Astrocyte of the spinal cord (primary cell): ENCODE data around the gene ULK3.

Experiments
- DNase-seq: peaks from one replicate; pipeline ENCODE4 v3.0.0; 2011; ENCODE audit warnings: low read depth, low spot score
- H3K4me3 ChIP-seq: 2 replicates; pipeline ENCODE4 v1.5.1; 2011; ENCODE audit warnings: low read depth, mild to moderate bottlenecking, low read length, moderate library complexity
- in situ Hi-C: cut with HindIII; loops from 2 replicates; pipeline ENCODE4 v1.10.0; 2017; ENCODE audit warnings: low sequenced_read_pairs
- TF ChIP-seq, protein P1 (sequence below): IDR thresholded peaks from 2 replicates; pipeline ENCODE4 v1.5.1; 2012; ENCODE audit warnings: low read depth, mild to moderate bottlenecking, low read length, inconsistent platforms

Gene ULK3

DNA sequence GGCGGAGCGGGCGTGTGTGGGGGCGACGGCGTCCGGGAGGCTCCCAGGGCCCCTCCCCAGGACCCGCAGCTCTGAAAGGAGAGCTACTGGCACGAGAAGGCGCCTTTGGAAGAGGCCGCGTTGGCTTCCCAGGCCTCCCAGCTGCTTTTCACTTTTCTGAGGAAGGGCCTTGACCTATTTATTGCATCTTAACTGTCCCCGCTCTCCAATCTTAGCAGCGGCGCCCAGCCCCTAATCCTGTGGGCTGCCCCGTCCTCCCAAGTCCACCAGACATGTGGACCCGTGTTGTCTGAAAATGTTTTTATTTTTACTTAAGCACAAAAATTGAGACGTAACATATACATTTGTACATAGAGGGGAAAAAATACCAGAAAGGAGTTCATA lies 481 bp upstream of the ULK3 start:
- no peak for DNase-seq
- peak overlapping the region; percentile 88 for H3K4me3 ChIP-seq
- TF ChIP-seq, protein P1, sequence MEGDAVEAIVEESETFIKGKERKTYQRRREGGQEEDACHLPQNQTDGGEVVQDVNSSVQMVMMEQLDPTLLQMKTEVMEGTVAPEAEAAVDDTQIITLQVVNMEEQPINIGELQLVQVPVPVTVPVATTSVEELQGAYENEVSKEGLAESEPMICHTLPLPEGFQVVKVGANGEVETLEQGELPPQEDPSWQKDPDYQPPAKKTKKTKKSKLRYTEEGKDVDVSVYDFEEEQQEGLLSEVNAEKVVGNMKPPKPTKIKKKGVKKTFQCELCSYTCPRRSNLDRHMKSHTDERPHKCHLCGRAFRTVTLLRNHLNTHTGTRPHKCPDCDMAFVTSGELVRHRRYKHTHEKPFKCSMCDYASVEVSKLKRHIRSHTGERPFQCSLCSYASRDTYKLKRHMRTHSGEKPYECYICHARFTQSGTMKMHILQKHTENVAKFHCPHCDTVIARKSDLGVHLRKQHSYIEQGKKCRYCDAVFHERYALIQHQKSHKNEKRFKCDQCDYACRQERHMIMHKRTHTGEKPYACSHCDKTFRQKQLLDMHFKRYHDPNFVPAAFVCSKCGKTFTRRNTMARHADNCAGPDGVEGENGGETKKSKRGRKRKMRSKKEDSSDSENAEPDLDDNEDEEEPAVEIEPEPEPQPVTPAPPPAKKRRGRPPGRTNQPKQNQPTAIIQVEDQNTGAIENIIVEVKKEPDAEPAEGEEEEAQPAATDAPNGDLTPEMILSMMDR: no peak
- in situ Hi-C loops: no loop called here

DNA sequence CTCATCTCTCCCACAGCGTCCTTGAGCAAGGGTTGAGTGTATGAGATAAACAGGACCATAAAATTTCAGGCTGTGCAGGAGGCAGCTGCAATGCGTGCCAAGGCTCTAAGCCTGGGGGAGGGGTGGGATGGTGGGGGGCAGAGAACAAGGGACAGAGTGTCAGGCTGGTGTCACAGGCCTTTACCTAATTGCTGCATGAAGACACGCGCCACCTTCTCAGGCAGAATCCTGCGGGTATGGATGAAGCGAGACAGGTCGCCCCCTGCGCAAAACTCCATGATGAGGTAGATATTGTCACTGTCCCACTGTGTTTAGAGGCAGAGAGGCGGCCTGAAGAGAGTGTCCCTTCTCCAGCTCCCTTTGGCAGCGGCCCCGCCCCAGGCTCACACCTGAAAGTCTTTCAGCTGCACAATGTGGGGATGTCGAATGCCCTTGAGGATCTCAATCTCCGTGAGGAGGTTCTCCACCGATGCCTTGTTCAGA lies 1.0 kb downstream of the ULK3 start:
- H3K4me3 ChIP-seq: peak overlapping the region; percentile 88
- DNase-seq: no peak
- in situ Hi-C loops: no loop called here
- TF ChIP-seq, protein P1: no peak

DNA sequence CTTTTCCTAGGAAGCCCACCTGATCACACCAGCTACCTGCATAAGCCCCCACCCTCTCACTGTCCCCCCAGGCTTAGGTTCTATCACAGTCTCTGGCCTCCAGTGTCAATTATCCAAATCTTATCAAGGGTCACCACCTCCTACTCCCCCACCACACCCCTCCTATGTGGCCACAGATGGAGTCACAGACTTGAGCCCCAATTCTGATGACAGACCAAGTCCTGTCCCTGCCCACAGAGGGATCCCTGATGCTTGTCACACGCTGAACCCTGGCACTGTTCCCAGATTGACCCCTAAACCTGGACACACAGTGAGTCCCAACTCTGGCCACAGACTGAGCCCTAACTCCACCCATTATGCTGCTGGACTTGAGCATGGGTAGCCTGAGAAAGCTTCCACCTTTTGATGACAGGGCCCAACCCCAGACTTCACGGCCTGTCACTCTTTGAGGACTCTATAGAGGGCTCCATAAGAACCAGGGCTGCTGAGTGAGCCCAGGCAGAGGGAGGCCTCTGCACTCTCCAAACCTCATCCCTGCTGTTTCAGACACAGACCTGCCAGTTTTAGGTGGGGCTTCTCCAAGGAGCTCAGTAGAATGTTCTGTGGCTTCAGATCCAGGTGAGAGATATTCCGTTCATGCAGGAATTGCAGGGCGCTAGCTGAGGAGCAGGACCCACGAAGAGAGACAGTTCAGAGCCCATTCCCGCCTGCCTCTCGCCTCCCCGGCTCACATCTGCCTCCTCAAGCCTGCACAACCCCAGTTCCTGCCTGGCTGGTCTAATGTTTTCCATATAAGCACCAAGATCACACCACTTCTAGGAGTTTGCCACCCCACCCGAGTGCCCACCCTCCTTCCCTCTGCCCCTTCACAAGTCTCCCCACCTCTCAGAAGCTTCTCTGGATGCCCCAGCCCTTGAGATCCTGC lies 1.8 kb downstream of the ULK3 start:
- in situ Hi-C loops: no loop called here
- no peak overlapping the region for H3K4me3 ChIP-seq
- TF ChIP-seq, protein P1: no peak
- no peak for DNase-seq

DNA sequence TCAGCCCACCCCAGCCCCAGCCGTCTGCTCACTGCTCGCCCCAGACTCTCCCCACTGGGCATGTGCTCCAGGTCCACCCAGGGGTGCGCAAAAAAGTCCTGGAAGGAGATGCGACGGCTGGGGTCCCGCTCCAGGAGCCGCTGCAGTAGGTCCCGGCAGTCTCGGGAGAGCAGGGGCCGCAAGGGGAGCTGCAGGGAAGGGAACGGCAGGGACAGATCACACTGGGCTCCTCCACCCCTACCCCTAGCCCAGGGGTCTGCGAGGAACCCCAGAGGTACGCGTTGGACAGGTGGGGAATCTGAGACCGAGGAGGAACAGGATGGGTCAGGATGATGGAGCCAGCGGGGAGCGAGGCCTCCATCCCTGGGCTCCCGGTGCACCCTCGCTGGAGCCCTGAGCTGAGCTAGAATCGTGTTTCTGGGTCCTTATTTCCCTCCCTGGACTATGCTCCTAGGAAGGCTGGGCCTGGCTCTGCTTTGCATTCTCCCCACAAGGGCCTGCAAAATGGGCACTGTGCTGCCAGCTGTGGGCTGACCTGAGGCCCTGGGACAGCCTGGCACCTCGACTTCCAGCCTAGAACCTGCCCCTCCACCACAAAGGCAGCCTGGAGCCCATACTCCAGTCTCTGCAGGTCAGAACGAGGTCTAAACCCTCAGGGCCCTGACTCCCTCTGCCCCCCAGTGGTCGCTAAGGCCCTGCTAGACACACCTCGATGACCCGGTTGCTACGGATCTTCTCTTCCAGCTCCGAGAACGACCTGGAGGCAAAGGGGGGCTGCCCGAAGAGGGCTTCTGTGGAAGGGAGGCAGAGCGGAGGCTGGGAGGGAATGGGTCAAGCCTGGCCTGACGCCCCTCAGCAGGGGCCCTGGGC lies 3.2 kb downstream of the ULK3 start:
- TF ChIP-seq, protein P1: no peak
- DNase-seq: no peak
- in situ Hi-C loops: no loop called here
- no peak overlapping the region for H3K4me3 ChIP-seq

DNA sequence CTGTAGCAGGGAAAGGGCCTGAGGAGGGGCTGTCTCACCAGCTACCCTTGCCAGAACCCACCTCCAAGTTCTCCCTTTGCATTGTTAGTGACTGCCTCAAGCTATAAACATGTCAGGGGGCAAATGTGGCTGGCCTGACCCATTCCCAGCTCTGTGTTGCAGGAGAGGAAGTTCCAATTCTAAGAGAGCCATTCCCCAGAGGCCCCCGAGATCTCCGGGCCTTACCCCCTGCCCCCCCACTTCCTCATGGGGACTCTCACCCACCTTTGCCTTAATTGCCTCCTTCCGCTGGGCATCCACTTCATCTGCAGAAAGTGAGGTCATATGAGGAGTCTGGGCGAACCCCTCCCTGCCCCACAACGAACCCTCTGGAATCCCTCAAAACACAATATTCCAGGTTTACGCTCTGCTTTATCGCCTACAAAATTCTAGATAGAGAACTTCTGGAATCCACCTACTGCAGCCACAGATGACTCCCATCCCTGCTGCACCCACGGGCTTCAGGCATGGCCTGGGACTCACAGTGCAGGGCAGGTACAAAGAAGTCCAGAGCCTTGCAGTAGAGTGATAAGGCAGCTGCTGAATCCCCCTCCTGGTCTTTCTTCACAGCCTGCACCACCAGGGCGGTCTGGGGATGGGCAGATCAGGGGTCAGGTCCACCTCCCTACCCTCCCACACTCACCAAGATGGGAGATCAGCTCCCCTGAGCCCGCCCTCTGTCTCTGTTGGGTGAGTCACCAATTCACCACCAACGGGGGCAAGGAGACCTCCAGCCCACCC lies 4.0 kb downstream of the ULK3 start:
- no peak overlapping the region for H3K4me3 ChIP-seq
- TF ChIP-seq, protein P1: no peak
- in situ Hi-C loops: no loop called here
- DNase-seq: no peak

DNA sequence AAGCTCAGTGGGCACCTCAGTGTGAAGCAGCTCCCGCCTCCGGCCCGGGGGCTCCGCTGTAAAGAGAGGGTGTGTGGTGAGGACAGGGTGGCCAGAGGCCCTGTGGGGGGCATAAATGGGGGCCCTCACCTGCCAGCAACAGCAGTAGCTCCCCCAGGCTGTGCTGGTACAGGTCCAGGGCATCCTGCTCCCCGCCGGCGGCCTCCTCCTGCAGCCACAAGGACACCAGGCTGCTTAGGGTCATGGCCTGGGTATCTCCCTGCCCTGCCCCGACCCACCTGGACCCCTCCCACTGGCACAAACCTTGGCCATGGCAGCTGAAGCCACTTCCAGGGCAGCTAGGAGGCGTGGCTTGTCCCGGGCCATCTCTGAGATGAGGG lies 4.8 kb downstream of the ULK3 start:
- no peak for DNase-seq
- in situ Hi-C loops: no loop called here
- TF ChIP-seq, protein P1: no peak

More for the DNA sequence above, 4.8 kb downstream of the ULK3 start:
- no peak overlapping the region for H3K4me3 ChIP-seq
